ENCODE measurements around the gene ENAH.

DNA sequence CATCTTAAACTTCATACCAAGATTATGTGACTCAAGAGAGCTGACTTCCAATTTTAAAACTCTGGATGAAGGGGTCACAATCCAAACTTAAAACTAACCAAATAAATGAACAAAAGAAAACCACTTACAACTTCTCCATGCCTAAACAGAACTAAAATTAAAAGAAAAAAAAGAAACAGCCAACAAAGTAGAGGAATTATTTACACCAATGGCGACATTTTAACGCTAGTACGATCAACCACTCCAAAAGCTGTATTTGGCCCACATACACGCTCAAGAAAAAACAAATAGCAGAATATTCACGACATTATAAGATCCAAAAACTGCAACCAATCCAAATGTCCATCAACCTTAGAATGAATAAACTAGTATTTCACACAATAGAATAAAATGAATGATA lies 42.4 kb downstream of the ENAH start:
- TF ChIP-seq, protein P1, sequence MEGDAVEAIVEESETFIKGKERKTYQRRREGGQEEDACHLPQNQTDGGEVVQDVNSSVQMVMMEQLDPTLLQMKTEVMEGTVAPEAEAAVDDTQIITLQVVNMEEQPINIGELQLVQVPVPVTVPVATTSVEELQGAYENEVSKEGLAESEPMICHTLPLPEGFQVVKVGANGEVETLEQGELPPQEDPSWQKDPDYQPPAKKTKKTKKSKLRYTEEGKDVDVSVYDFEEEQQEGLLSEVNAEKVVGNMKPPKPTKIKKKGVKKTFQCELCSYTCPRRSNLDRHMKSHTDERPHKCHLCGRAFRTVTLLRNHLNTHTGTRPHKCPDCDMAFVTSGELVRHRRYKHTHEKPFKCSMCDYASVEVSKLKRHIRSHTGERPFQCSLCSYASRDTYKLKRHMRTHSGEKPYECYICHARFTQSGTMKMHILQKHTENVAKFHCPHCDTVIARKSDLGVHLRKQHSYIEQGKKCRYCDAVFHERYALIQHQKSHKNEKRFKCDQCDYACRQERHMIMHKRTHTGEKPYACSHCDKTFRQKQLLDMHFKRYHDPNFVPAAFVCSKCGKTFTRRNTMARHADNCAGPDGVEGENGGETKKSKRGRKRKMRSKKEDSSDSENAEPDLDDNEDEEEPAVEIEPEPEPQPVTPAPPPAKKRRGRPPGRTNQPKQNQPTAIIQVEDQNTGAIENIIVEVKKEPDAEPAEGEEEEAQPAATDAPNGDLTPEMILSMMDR (IDR thresholded peaks at IDR 0.05), result no peak
- TF ChIP-seq POLR2A (IDR thresholded peaks at IDR 0.05), result no peak
